DMS53 (cell line): ENCODE measurements around the gene COTL1.

ENCODE experiments used
- DNase-seq: peaks from one replicate; lab custom pipeline; 2025; lab: John Stamatoyannopoulos, UW

The COTL1 gene

GRCh38 chr16:84614073-84614459, 3.8 kb downstream of the COTL1 start:
- DNase-seq, result no peak

- DNase-seq, result no peak
Measured at GRCh38 chr16:84613408-84614072, 4.3 kb downstream of the COTL1 start.

GRCh38 chr16:84612686-84613085, 5.2 kb downstream of the COTL1 start:
- DNase-seq, result no peak

- DNase-seq, result no peak
Measured at GRCh38 chr16:84611041-84611440, 6.8 kb downstream of the COTL1 start.

- no peak for DNase-seq
Measured at GRCh38 chr16:84610376-84610775, 7.5 kb downstream of the COTL1 start.

- DNase-seq, result no peak
Measured at GRCh38 chr16:84609563-84610177, 8.2 kb downstream of the COTL1 start.

- no peak for DNase-seq
Measured at GRCh38 chr16:84608282-84608681, 9.6 kb downstream of the COTL1 start.

GRCh38 chr16:84607694-84608093, 10.2 kb downstream of the COTL1 start:
- no peak for DNase-seq

GRCh38 chr16:84607061-84607460, 10.8 kb downstream of the COTL1 start:
- no peak for DNase-seq

- DNase-seq, result no peak
Measured at GRCh38 chr16:84606081-84606875, 11.6 kb downstream of the COTL1 start.

- no peak for DNase-seq
Measured at GRCh38 chr16:84605339-84605848, 12.5 kb downstream of the COTL1 start.

- DNase-seq, result no peak
Measured at GRCh38 chr16:84604477-84605013, 13.3 kb downstream of the COTL1 start.

- DNase-seq, result no peak
Measured at GRCh38 chr16:84603940-84604339, 13.9 kb downstream of the COTL1 start.

- DNase-seq, result no peak
Measured at GRCh38 chr16:84603140-84603816, 14.6 kb downstream of the COTL1 start.

GRCh38 chr16:84600343-84601229, 17.3 kb downstream of the COTL1 start:
- no peak for DNase-seq

- DNase-seq, result no peak
Measured at GRCh38 chr16:84599521-84600202, 18.2 kb downstream of the COTL1 start.

GRCh38 chr16:84598360-84598759, 19.5 kb downstream of the COTL1 start:
- DNase-seq, result no peak

- DNase-seq, result no peak
Measured at GRCh38 chr16:84597931-84598351, 19.9 kb downstream of the COTL1 start.

- DNase-seq, result no peak
Measured at GRCh38 chr16:84597528-84597896, 20.4 kb downstream of the COTL1 start.

- no peak for DNase-seq
Measured at GRCh38 chr16:84596801-84597527, 20.9 kb downstream of the COTL1 start.
